Measurements from ENCODE around the gene SLC35G4.
"Not testable (repeated sequence)": the region's sequence is repeated elsewhere in the genome, so short reads cannot be mapped to it uniquely, and the experiment has no call there.

Gene SLC35G4

GRCh38 chr18:11608618-11609017 is 778 bp upstream of the SLC35G4 start:
- DNase-seq (ENCODE audit: low read depth, low spot score); H3K4me3 ChIP-seq (ENCODE audit: low read length): not testable (repeated sequence)

- not testable (repeated sequence) for H3K4me3 ChIP-seq (ENCODE audit: low read length); DNase-seq (ENCODE audit: low read depth, low spot score)
Measured at GRCh38 chr18:11613073-11613472, 3.7 kb downstream of the SLC35G4 start.

- not testable (repeated sequence) for DNase-seq (ENCODE audit: low read depth, low spot score); H3K4me3 ChIP-seq (ENCODE audit: low read length)
Measured at GRCh38 chr18:11613611-11614010, 4.2 kb downstream of the SLC35G4 start.

- not testable (repeated sequence) for H3K4me3 ChIP-seq (ENCODE audit: low read length); DNase-seq (ENCODE audit: low read depth, low spot score)
Measured at GRCh38 chr18:11614042-11614441, 4.6 kb downstream of the SLC35G4 start.

- DNase-seq (ENCODE audit: low read depth, low spot score); H3K4me3 ChIP-seq (ENCODE audit: low read length): not testable (repeated sequence)
Measured at GRCh38 chr18:11614981-11615380, 5.6 kb downstream of the SLC35G4 start.

- DNase-seq (ENCODE audit: low read depth, low spot score); H3K4me3 ChIP-seq (ENCODE audit: low read length): not testable (repeated sequence)
Measured at GRCh38 chr18:11647310-11647709, 37.9 kb downstream of the SLC35G4 start.

GRCh38 chr18:11647804-11648203 is 38.4 kb downstream of the SLC35G4 start:
- not testable (repeated sequence) for DNase-seq (ENCODE audit: low read depth, low spot score); H3K4me3 ChIP-seq (ENCODE audit: low read length)

- DNase-seq (ENCODE audit: low read depth, low spot score): no peak
- H3K4me3 ChIP-seq (ENCODE audit: low read length): no peak overlapping the region
Measured at GRCh38 chr18:11649839-11650238, 40.4 kb downstream of the SLC35G4 start.

GRCh38 chr18:11651899-11652298 is 42.5 kb downstream of the SLC35G4 start:
- DNase-seq (ENCODE audit: low read depth, low spot score): no peak
- H3K4me3 ChIP-seq (ENCODE audit: low read length): no peak overlapping the region

GRCh38 chr18:11653521-11653920 is 44.1 kb downstream of the SLC35G4 start:
- no peak overlapping the region for H3K4me3 ChIP-seq (ENCODE audit: low read length)
- DNase-seq (ENCODE audit: low read depth, low spot score): no peak

- peak; percentile 12 for DNase-seq (ENCODE audit: low read depth, low spot score)
- no peak overlapping the region for H3K4me3 ChIP-seq (ENCODE audit: low read length)
Measured at GRCh38 chr18:11654736-11655605, 45.6 kb downstream of the SLC35G4 start.

- H3K4me3 ChIP-seq (ENCODE audit: low read length): no peak overlapping the region
- DNase-seq (ENCODE audit: low read depth, low spot score): no peak
Measured at GRCh38 chr18:11655606-11655932, 46.2 kb downstream of the SLC35G4 start.

- no peak for DNase-seq (ENCODE audit: low read depth, low spot score)
- H3K4me3 ChIP-seq (ENCODE audit: low read length): no peak overlapping the region
Measured at GRCh38 chr18:11657152-11657551, 47.8 kb downstream of the SLC35G4 start.

- H3K4me3 ChIP-seq (ENCODE audit: low read length): no peak overlapping the region
- DNase-seq (ENCODE audit: low read depth, low spot score): no peak
Measured at GRCh38 chr18:11657554-11657953, 48.2 kb downstream of the SLC35G4 start.

- DNase-seq (ENCODE audit: low read depth, low spot score): no peak
- H3K4me3 ChIP-seq (ENCODE audit: low read length): no peak overlapping the region
Measured at GRCh38 chr18:11658019-11658418, 48.6 kb downstream of the SLC35G4 start.

- H3K4me3 ChIP-seq (ENCODE audit: low read length): no peak overlapping the region
- no peak for DNase-seq (ENCODE audit: low read depth, low spot score)
Measured at GRCh38 chr18:11658989-11659388, 49.6 kb downstream of the SLC35G4 start.

All from Jurkat, Clone E6-1 (cell line).